Measurements from ENCODE around the gene PROCA1.
A peak's percentile ranks its signal among the peaks of the same experiment; 100 is the strongest.
"Not testable (repeated sequence)": the region's sequence is repeated elsewhere in the genome, so short reads cannot be mapped to it uniquely, and the experiment has no call there.

The PROCA1 gene

GRCh38 chr17:28724500-28725165 is 12.9 kb upstream of the PROCA1 start:
- peak in 1 of 2 experiments; percentile 48 for DNase-seq

- DNase-seq = not testable (repeated sequence)
Measured at GRCh38 chr17:28723836-28724499, 12.3 kb upstream of the PROCA1 start.

GRCh38 chr17:28723159-28723835 is 11.6 kb upstream of the PROCA1 start:
- no peak for DNase-seq

- DNase-seq = no peak
Measured at GRCh38 chr17:28722417-28723158, 10.9 kb upstream of the PROCA1 start.

- DNase-seq = not testable (repeated sequence)
Measured at GRCh38 chr17:28720997-28721329, 9.3 kb upstream of the PROCA1 start.

- DNase-seq = peak in 1 of 2 experiments; percentile 47
Measured at GRCh38 chr17:28720247-28720996, 8.7 kb upstream of the PROCA1 start.

GRCh38 chr17:28719021-28719433 is 7.3 kb upstream of the PROCA1 start:
- DNase-seq = no peak

GRCh38 chr17:28718333-28719020 is 6.8 kb upstream of the PROCA1 start:
- peak in 1 of 2 experiments; percentile 61 for DNase-seq

GRCh38 chr17:28717578-28718332 is 6.1 kb upstream of the PROCA1 start, which contains the start of gene RAB34:
TSS of gene RAB34 (minus strand) at chr17:28717868. CDS start at chr17:28717266, 602 bp downstream.
- peak; percentile 84 to 98 for DNase-seq

GRCh38 chr17:28716740-28717577 is 5.3 kb upstream of the PROCA1 start:
- peak in 1 of 2 experiments; percentile 74 for DNase-seq

- DNase-seq = no peak
Measured at GRCh38 chr17:28715217-28715616, 3.5 kb upstream of the PROCA1 start.

GRCh38 chr17:28714281-28714680 is 2.6 kb upstream of the PROCA1 start:
- DNase-seq = no peak

GRCh38 chr17:28712705-28713415 is 1.2 kb upstream of the PROCA1 start:
- DNase-seq = no peak

- DNase-seq = peak; percentile 43 to 69
Measured at GRCh38 chr17:28712032-28712704, 480 bp upstream of the PROCA1 start.

- peak; percentile 86 to 99 for DNase-seq
Measured at GRCh38 chr17:28710861-28711722, 596 bp downstream of the PROCA1 start.

GRCh38 chr17:28707339-28707720 is 4.4 kb downstream of the PROCA1 start:
- DNase-seq = no peak

- no peak for DNase-seq
Measured at GRCh38 chr17:28706471-28707338, 5.0 kb downstream of the PROCA1 start.

Data from NCI-H526 (cell line).